Fibroblast of skin of right quadriceps (primary cell): ENCODE data around the gene LAMA2.

Experiments used
- DNase-seq: peaks from one replicate; pipeline ENCODE4 v3.0.0-alpha.2; 2013

Gene LAMA2

DNA sequence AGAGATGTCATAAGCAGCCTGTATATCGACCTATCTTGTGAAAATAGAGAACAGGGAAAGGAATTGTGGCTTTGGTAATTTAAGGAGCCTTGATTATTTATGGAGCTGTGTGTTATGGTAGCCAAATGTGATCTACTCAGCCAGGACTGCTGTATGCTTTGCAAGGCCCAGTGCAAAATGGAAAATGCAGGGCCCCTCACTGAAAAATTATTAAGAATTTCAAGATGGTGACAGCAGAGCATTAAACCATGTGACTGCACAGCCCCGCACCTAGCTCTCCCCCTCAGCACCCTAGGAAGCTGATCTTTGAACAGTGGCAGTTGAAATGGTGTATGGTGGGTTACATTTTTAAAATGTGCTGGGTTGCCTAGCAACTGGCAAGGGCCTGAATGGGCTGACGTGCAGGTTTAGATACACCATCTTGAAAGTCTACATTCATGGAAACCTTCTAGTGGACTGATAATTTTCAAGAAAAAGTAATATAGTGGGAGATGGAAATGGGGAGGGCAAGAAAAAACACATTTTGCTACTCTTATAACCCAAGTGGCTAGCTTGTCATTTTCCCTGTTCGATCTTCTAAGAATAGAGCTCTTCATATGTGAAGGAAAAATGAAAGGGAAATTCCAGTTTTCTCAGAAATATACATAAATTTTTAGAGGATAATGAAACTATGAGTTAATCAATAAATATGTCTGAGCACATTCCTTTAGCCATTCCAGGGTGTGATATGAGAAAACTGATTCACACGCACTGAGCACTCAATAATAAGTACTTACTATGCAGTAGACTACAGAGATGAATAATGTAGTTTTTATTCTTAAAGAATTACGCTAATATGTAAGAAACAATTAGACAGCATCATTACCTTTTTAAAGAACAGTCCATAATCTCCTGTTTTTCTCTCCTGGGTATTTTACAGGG is 619.1 kb downstream of the LAMA2 start:
- DNase-seq = peak; percentile 45

DNA sequence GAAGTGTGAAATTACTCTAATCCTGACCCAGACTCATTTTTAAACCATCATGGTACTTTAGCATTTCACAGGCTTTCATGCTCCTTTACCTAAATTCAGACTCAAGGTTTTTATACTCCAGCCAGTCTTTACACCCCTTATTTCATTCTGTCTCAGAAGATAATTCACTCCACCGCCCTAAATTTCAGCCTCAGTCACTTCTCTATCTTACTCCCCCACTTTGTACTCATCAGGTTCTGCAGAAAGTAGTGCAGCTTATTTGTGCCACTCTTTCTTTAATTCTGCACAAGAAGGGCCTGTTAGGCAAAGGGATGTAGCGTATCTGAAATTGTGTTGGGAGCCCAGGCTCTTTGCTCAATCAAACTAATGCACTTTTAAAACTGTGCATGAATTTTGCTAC is 621.5 kb downstream of the LAMA2 start:
- DNase-seq = no peak

DNA sequence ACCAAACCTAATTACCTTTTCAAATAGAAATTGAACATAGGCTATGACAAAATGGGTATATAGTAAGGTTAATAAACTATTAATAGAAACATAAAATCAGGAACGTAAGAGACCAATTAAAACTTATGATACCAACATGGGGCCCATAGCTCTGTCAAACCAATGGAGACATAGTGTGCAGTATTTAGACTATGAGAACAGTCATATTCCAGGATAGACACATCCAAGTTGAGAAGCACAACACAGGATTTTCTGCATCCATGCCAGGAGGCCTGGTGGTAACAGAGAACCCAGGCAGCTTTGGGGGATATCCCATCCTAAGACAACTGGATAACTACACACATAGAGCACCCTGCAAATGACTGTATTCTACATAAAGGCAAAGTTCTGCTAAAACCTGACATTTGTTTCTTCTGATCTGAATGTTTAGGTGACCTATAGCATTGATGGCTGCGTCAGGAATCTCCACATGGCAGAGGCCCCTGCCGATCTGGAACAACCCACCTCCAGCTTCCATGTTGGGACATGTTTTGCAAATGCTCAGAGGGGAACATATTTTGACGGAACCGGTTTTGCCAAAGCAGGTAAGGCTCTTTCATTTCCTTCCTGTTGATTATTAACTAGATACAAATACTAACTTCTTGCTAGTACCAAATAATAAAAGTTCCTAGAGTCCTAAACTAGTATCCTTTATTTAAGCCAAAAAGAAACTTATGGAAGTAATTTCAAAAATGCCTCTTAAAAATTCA is 624.3 kb downstream of the LAMA2 start:
- DNase-seq = no peak

DNA sequence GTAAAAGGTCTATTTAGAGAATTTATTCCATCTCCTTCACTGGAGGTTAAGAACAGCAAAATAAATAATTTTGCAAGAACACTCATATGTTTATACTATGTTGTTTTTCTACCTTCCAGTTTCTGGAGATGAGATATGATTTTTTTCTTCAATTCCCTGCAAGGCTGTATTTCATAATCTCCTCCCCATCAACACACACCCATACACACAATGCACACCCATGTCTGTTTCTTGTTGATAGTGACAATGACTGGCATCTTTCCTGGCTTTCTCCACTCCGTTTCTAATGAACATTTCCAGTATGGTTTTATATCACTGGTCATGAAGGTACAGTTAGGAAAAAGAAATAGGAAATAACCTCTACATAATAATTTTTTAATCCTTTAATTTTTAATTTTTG is 624.9 kb downstream of the LAMA2 start:
- DNase-seq = no peak

DNA sequence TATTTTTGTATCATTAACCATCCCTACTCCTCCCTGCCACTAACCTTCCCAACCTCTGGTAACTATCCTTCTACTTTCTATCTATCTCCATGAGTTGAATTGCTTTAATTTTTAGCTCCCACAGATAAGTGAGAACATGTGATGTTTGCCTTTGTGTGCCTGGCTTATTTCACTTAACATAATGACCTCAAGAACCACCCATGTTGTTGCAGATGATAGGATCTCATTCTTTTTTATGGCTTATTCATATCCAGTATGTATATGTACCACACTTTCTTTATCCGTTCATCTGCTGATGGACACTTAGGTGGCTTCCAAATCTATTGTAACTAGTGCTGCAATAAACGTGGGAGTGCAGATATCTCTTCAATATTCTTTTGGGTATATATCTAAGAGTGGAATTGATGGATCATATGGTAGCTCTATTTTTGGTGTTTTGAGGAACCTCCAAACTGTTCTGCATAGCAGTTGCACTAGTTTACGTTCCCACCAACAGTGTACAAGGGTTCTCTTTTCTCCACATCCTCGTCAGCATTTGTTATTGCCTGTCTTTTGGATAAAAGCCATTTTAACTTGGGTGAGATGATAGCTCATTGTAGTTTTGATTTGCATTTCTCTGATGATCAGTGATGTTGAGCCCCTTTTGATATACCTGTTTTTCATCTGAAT is 625.7 kb downstream of the LAMA2 start:
- no peak for DNase-seq

DNA sequence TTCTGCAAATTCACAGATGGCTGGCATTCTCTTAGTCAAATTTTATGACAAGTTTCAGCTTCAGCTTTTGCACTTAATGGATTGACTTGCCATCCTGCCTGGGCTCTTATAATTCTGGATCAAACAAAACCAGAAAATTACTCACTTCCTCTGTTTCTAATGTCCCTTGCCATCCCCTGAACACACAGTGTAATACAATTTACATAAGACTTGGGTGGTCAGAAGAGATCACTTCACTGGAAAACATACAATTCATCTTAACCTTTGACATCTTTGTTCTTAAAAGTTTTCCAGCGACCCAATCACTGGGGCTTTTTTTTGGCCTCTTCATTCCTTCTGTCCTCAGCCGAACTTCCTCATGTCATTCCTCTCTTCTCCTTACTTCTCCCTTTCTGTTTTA is 628.0 kb downstream of the LAMA2 start:
- no peak for DNase-seq

DNA sequence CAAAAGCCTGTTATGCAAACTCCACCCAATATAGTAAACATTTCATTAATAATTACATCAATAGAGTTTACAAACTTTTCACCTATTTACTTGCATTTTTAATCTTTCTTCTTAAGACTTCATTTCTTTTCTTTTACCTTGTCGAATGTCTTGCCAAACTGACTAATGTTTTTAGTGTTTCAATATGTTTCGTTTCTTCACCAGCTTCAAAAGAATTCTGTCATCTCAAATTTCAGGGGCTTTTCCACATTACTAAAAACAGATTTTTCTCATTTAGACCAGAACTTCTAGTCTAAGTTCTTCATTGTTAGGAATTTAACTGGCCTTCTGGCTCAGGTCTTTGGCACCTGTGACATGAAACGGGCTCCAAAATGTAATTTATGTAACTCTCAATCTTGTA is 630.5 kb downstream of the LAMA2 start:
- peak; percentile 71 for DNase-seq

DNA sequence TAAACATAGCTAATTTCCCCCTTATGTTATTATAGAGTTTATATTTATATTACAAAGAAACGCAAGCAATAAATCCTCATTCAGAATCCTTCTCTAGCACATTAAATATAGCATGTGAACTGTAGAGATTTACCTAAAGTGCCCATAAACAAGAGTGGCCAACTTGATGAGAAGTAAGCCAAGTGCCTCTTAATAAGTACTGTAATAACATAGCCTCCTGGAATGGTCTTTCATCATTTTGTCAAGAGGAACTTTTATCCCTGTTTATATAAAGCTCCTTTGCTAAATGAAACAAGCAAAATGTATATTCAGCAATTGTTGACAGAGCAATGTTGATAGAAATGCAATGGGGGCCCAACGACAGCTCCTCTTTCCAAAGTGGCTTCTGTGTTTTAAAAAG is 632.1 kb downstream of the LAMA2 start:
- DNase-seq = no peak

DNA sequence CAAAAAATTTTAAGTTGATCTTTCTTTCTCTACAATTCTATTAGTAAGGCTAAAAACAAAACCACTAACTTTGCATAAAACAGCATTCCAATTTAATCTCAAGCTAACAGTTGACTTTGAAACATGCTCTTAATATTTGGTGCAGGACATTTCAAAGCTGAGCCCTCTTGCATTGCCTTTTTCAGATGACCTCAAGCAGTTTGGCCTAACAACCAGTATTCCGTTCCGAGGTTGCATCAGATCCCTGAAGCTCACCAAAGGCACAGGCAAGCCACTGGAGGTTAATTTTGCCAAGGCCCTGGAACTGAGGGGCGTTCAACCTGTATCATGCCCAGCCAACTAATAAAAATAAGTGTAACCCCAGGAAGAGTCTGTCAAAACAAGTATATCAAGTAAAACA is 633.1 kb downstream of the LAMA2 start:
- no peak for DNase-seq

DNA sequence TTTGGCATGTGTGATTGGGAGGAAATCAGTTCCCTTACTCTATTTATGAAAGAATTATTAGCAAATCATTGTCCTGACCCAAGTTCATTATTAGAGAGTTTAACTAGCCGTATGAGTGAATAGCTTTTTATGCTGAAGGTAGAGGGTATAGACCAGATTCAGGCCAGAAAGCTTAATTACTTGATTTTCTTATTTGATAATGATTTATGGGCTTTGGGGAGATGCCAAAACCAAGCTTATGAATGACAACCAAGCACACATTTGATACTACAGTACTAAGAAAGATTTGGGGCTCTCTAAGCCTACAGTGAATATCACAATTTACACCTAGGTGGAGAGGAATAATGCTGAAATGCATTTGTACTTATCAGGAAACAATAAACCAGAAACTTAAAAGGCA is 633.8 kb downstream of the LAMA2 start:
- no peak for DNase-seq

DNA sequence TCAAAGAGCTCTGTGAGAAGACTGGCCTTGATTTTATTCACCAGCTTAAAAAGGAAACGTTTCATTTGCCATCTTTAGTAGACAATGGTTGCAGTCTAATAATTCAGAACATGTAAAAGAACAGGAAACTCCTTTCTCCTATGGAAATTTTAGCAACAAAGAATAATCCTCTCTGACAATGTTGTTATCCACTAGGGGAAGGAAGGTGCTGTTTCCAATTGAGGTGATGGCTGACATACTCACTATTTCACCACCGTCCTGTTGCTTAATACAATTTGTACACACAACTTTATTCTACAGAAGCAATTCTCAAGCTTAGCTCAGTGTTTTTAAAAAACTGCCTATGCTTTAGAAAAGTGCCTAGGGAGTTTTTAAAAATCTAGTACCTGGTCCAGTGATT is 634.4 kb downstream of the LAMA2 start:
- DNase-seq = no peak

DNA sequence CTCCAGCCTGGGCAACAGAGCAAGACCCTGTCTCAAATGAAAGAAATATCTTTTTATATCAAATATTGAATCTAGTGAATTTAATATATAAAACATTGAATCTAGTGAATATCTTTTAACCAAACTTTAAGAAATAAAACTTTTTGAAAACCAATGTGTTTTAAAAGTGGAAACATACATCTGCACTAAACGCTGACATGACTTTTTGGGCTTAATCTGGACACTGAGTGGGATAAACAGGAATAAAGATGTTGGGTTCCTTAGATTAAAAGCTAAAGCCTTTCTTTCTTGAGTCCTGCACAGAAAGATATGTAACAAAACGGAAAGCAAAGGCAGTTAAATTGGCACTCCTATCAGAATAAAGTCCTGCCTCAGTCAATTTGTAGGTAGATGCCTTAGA is 636.8 kb downstream of the LAMA2 start:
- DNase-seq = no peak

DNA sequence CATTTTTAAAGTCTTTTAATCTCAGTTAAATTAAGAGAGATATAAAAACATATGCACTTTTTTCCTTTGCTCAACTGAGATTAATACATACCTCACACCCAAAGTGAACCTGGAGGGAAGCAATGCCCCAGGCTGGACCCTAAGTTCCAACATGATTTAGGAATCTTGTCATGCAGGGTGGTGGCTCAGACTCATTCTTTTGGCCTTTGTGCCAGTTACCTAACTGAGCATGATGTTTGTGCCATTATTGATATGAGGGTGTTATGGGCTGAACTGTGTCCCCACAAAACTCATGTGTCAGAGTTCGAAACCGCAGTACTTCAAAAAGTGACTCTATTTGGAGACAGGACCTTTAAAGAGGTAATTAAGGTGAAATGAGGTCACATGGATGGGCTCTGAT is 639.0 kb downstream of the LAMA2 start:
- DNase-seq = no peak

DNA sequence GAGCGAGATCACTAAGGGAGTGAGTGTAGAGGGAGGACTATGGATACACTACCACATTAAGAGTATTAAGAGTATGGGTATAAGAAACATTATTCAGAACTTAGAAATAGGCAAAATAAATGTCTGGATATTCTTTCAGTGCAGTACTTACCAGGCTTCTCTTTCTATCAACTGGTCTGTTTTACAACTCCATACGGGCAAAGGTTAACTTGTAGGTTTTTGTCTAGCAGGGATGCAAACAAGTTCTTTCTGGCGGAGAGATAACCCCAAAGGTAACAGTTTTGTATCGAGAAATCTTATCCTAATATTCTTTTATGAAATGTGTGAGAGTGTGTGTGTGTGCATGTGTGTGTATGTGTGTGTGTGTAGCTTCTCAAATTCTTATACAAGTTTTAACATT is 640.9 kb downstream of the LAMA2 start:
- no peak for DNase-seq

DNA sequence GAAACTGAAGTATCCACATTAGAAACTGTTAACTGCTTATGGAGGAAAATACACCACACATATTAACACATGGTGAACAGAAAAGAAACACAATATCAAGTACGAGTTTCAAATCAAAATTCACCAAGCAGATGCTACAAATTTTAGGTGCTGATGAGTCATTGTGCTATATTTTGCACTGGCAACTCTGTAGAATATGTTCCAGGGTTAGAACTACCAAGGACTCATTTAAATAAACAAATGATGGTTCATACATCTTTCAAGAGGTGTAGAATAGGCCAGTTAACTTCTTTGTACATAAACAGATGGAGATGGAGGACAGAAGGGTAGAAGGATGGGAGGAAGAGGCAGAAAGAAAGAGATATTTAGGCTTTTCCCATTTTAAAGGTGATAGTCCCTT is 642.1 kb downstream of the LAMA2 start:
- DNase-seq = peak; percentile 48

DNA sequence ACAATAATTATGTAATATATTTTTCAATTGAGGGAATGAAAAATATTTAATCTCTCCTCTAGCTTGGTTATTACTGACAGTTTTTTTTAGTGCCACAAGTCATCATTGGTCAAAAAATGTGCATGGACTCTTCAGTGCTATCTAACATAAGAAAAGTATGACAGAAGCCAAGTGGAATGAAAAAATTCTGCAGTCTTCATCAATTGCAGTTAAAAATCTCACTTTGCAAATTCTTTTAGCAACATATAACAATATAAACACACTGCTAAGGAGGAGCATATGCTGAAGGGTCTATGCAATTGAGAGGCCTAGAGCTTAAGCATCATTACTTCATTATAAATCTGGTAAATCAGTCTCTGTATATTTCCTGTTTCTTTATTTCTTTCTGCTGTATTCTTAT is 652.0 kb downstream of the LAMA2 start:
- DNase-seq = no peak

DNA sequence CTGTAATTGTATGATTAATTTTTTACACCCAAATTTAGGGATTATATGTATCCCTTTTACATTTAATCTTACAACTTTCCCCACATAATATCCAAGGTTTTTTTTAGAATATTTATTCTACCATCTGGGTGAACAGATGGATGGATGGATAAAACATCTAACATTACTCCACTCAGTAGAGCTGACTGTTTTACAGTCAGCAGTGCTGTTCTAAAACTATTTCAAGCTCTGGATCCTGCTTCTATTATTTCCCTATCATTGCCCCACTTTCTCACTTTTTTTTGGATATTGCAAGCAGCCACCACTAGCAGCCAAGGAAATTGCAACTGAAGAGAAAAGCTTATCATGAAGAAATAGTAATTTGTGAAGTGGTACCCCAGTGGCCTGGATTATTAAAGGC is 653.3 kb downstream of the LAMA2 start:
- no peak for DNase-seq

DNA sequence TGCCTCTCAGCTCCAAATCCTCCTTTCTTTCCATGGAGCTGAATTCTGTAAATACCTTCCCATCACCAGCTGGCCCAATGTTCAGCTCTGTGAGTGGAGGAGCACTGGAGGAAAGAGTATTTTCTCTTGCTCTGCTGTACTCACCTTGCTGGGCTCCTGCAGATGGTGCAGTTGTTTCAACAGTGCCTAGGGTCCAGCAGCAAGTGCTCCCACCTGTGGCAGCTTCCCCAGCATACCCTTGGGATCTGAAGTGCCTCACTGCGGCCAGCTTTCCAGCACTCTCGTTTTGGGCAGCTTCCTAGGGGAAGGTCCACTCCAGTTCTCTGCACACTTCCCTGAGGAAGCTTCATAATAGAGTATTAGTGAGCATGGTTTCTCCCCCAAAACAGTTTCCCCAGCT is 656.1 kb downstream of the LAMA2 start:
- no peak for DNase-seq

DNA sequence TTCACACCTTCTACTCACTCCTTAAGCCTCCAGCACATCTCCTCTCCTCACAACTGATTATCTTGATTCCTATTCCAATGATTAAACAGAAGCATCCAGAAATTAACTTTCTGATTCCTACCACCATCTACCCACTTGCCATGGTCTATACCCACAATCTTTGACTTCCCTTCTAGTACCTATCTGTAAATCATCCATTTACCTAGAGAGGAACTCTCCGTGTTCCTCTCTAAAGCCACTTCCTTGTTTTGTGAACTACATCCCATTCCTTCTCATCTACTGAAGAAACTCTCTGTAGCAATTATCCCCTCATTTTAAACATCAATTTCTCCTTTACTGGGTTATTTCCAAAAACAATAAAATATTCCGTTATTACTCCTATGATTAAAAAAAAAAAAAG is 659.8 kb downstream of the LAMA2 start:
- DNase-seq = no peak

DNA sequence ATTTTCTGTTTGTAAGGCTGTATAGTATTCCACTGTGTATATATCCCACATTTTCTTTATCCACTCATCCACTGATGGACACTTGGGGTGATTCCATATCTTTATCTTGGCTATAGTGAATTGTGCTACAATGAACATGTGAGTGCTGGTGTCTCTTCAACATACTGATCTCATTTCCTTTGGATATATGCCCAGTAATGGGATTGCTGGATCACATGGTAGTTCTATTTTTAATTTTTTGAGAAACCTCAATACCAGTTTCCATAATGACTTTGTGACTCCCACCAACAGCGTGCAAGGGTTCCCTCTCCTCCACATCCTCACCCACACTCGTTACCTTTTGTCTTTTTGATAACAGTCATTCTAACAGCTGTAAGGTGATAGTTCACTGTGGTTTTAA is 661.0 kb downstream of the LAMA2 start:
- DNase-seq = peak; percentile 13

DNA sequence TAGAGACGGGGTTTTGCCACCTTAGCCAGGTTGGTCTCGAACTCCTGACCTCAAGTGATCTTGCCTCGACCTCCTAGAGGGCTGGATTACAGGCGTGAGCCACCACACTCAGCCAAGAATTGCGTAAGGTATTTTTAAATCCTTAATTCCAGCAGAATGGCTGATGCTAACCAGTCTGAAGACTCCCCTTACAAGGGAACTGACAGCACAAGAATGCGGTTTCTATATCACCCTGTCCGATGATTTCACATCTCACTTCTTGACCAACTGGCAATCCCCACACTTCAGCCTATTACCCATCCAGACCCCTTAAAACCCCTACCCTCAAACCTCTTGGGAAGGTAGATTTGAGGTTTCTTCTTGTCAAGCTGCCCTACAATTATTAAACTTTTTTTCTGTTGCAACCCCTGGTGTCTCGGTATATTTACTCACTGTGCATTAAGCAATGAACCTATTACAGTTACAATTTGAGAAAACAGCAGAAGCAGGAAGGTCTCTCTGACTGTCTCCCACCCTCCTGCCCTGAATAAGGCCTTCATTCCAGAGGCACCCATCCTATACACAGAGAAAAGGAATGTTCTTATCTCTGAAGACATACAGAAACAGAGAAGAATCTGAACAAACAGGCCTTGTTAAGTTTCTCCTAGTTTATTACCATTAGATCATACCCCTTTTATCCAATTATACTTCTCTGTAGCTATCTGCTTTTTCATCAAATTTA is 662.1 kb downstream of the LAMA2 start:
- no peak for DNase-seq

DNA sequence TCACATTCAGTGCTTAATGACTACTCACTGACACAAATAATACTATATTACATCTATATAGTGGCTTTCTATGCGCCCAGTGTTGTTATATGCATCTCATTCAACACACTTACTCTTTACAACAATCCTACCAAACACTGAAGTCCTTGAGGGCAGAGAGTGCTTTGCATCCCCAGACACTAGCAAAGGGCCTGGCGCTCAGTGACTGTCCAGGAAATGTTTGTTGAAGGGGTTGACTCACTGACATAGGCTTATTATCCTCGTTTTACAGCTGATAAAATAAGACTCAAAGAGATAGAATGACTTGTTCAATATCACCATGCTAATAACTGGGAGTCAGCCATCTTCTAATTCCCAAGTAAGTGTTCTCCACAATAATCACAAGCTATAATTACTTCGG is 663.8 kb downstream of the LAMA2 start:
- no peak for DNase-seq

DNA sequence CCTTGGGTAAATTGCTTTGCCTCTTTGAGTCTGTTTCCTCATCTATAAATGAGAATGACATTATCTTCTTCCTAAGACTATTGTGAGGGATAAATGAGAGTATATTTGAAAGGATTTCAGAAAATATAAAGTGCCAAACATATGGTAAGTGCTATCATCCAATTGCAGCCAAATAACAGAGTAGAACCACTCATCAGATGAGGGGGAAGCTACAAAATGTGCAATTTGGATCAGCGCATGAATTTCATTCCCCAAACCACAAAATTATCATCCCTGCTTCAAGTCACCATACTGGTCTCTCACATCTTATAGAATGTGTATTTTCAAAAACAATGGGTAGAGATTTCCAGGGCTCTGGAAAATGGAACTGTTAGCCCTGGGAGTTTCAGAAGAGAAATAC is 668.5 kb downstream of the LAMA2 start:
- DNase-seq = no peak
